Suppressor macrophage (primary cell): Measurements from ENCODE around the gene ZNF559.
"Not testable (repeated sequence)": the region's sequence is repeated elsewhere in the genome, so short reads cannot be mapped to it uniquely, and the experiment has no call there.

Experiments
- DNase-seq, 4 experiments: peaks; one replicate each; pipeline ENCODE4 v3.0.0-alpha.2; 2020 to 2022
- total RNA-seq, 17 experiments: gene quantifications; one replicate each; lab custom pipeline; 2026; ENCODE audit warnings: mixed read lengths in 6 of 17, inconsistent platforms in 3 of 17; lab: John Stamatoyannopoulos, UW

ZNF559 gene
- 2.0 to 16.0 (median 7.8) reads per million in 17 experiments for total RNA-seq

DNA sequence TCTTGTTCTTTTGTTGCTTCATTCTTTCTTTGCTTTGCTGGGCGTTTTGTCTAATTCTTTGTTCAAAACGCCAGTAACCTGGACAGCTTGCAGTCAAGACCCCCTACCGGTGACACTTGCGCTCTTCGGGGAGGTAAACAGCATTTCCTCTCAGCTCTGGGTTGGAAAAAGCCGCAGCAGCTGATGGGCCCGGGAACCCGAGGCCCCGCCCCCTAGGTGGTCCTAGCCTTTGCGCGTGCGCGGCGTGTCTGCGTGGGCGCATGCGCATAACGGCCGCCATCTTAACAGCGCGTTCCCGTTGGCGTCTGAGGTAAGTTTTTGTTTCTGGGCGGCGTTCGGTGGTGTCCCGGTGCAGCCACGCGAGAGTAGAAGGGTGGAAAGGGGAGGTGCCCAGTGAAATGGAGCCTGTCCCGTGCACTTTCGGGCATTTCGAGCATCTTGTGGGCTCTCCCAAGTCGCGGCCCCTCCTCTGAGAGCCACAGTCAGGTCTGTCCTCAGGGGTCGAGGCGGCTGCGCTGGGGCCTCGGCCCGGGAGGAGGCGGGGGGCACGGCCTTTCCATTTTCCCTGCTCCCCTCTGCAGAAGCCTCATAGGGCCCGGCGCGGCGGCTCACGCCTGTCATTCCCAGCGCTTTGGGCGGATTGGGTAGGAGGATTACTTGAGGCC is at the start of gene ZNF559:
Gene ZNF559 (plus strand): TSS at position 261 of the 665 bp plus-strand sequence. CDS start 14,371 bp downstream, outside the sequence.
- DNase-seq, result peak; percentile 98 to 99 (median 98)

DNA sequence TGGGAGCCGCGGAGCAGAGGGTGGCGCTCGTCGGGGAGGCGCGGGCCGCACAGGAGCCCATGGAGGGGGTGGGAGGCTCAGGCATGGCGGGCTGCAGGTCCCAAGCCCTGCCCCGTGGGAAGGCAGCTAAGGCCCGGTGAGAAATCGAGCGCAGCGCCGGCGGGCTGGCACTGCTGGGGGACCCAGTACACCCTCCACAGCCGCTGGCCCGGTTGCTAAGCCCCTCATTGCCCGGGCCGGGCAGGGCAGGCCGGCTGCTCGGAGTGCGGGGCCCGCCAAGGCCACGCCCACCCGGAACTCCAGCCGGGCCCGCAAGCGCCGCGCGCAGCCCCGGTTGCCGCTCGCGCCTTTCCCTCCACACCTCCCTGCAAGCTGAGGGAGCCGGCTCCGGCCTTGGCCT is 40.5 kb upstream of the ZNF559 start:
- not testable (repeated sequence) for DNase-seq

DNA sequence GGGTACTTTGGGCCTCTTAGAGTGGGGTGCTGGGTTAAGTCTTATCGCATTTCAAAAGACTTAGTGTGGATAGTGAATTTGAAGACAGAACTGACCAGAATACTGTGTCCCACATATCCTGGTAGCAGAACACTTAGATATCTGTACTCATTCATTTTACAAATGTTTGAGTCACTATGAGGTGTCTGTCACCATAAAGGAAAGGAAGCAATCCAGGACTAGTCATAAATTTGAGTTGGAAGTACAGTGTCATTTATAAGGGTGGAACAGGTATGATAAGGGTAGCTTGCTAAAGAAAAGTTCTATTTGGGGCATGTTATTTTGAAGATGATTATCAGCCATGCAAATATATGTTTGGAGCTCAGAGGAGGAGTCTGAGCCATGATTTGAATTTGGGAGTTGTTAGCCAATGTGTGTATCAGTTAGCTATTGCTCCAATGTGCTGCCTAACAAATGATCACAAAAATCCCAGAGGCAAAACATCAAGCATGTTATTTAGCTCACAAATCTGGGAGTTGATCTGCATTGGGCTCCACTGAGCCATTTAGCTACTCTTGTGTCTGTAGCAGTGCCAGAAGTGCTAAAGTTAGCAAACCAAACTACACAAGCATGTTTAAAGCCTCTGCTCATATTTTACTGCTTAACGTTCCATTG is 34.6 kb upstream of the ZNF559 start:
- no peak for DNase-seq

DNA sequence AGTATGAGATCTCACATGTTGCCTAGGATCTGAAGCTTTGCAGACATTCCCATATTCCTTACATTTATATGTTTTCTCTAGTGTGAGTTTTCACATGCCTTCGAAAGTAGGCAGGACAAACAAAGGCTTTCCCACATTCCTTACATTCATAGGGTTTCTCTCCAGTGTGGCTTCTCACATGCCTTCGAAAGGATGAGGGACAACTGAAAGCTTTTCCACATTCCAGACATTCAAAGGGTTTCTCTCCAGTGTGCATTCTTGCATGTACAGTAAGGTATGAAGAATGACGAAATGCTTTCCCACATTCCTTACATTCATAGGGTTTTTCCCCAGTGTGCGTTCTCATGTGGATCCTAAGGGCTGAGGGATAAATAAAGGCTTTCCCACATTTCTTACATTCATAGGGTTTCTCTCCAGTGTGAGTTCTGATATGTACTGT is 28.5 kb upstream of the ZNF559 start:
- DNase-seq, result no peak

DNA sequence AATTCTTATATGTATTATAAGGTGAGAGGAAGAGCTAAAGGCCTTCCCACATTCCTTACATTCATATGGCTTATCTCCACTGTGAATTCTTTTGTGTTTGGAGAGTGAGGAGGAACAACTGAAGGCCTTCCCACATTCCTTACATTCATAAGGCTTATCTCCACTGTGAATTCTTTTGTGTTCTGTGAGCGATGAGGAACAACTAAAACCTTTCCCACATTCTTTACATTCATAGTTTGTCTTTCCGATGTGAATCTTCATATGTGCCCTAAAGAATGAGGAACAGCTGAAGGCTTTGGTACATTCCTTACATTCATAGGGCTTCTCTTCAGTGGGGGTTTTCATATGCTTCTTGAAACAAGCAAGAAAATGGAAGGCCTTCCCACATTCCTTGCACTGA is 27.6 kb upstream of the ZNF559 start:
- DNase-seq, result no peak

DNA sequence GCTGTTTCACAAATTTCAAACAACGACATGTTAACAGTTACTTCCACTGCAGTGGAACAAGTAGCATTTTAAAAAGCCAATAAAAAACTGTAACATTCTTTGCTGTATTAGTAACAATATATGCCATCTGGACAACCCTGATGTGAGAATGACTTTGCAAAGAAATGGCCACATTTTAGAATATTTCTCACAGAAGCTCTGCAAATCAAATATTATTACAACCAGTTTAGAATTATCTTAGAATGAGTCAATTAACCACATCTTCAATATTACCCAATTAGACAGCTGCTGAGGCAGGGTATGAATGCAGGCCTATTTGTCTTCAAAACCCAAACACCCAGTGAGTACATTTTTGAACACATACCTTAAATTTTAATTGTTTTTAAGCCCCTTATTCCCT is 17.5 kb upstream of the ZNF559 start:
- DNase-seq, result no peak

DNA sequence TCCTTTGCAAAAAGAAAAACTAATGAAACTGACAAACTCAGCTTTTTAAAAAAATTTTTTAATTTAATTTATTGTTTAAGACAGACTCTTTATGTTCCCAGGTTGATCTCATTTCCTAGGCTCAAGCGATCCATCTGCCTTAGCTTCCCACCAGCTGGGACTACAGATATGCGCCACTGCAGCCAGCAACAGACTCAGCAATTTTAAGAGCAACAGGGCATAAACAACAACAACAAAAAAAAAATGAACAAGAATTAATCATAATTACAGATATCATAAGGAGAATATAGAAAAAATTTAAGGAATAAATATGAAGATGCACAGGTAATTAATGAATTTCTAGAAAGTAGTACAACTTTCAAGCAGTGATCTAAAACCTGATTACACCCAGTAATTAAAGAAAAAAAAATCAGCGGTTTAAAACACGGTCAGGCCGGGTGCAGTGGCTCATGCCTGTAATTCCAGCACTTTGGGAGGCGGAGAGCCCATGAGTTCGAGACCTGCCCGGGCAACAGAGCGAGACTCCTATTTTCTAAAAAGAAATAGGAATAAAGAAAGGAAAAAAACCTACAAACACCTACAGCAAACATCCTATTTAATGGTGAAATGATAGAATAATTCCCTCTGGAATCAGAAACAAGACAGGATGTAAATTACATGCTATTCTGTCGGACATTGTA is 15.7 kb upstream of the ZNF559 start:
- no peak for DNase-seq

DNA sequence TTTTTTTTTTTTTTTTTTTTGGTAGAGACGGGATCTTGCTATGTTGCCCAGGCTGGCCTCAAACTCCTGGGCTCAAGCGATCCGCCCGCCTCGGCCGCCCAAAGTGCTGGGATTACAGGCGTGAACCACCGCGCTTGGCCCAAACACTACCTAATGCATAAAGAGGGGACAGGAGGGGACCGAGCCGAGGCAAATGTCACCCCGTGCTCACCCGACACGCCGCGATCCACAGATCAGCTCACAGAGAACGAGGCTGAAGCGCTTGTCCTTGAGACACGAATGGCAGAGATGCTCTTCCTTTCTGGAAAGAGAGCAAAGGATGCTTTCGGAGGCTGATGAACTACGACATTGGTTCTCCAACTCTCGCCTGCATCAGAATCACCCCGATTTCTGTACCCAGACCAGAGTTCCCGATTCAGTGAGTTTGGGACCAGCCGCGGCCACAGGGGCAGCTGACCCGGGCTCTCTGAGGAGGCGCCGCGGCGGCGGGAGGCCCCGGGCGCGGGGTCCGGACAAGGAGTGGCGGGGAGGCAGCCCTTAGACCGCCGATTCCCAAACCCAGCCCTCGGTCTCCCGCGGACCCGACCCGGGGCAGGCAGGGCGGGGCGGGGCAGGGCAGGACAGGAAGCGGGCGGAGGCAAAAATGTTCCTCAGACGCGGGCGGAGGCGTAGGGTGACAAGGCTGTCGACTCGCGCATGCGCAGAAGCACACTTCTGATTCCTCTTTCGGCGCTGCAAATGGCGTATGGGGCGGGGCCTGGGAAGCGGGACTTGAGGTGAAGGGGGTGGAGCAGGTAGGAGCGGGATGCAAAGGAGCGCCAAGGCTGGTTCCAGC is 14.6 kb upstream of the ZNF559 start, which contains the start of gene ZNF699:
Gene ZNF699 (minus strand): TSS at position 700 of the 835 bp plus-strand sequence. CDS start 4,719 bp downstream, outside the sequence.
- peak; percentile 99 to 100 (median 99) for DNase-seq

DNA sequence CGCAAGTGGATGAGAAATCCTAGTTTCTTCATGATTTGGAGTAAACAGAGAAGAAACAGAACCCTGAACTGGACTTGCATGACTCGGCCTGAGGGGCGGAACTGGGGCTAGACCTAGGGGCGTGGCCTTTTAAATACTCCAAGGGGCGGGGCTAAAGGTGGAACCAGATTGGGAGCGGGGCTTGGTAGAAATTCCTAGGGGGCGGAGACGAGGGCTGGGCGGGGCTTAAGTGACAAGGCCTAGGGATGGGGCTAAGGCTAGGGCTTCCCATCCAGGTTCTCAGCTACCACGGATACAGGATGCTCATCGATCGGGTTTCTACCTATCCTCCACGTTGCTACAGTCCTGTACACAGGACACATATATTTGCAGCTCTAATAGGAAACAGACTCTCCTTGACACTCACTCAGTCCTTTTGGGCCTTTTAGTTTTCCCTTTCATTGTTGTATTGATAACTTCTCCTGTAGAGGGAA is 14.0 kb upstream of the ZNF559 start:
- peak; percentile 93 to 98 (median 95) for DNase-seq

DNA sequence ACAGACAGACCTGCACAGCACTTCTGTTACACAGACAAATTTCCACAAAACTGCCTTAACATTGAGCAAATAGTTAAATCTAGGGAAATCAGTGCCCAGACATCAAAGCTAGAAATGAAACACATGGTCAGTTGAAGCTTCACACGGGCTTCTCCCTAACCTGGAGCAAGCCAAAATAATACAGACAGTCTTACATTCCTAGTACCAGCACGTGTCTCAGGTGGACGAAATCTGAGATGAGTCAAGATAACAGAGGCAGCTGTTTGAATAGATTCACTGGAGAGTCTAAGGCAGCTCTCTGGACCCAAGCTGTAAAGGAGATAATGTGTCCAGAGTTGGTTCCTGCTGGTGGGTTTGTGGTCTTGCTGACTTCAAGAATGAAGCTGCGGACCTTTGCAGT is 10.2 kb upstream of the ZNF559 start:
- no peak for DNase-seq

DNA sequence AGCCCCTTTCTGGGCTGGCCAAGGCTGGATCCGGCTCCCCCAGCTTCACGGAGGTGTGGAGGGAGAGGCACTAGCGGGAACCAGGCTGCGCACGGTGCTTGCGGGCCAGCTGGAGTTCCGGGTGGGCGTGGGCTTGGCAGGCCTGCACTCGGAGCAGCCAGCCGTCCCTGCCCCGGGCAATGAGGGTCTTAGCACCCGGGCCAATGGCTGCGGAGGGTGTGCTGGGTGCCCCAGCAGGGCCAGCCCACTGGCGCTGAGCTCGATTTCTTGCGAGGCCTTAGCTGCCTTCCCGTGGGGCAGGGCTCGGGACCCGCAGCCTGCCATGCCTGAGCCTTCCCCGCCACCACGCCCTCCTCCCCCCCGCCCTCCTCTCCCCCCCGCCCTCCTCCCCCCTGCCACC is 2.6 kb upstream of the ZNF559 start:
- DNase-seq, result no peak

DNA sequence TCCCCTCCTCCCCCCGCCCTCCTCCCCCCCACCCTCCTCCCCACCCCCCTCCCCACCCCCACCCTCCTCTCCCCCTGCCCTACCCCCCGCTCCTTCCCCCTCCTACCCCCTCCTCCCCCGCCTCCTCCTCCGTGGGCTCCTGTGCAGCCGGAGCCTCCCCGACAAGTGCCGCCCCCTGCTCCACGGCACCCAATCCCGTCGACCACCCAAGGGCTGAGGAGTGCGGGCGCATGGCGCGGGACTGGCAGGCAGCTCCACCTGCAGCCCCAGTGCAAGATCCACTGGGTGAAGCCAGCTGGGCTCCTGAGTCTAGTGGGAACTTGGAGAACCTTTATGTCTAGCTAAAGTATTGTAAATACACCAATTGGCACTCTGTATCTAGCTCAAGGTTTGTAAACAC is 2.2 kb upstream of the ZNF559 start:
- DNase-seq, result not testable (repeated sequence)

DNA sequence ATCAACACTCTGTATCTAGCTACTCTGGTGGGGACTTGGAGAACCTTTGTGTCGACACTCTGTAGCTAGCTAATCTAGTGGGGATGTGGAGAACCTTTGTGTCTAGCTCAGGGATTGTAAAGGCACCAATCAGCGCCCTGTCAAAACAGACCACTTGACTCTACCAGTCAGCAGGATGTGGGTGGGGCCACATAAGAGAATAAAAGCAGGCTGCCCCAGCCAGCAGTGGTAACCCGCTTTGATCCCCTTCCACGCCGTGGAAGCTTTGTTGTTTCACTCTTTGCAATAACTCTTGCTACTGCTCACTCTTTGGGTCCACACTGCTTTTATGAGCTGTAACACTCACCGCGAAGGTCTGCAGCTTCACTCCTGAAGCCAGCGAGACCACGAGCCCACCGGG is 1.8 kb upstream of the ZNF559 start:
- not testable (repeated sequence) for DNase-seq

DNA sequence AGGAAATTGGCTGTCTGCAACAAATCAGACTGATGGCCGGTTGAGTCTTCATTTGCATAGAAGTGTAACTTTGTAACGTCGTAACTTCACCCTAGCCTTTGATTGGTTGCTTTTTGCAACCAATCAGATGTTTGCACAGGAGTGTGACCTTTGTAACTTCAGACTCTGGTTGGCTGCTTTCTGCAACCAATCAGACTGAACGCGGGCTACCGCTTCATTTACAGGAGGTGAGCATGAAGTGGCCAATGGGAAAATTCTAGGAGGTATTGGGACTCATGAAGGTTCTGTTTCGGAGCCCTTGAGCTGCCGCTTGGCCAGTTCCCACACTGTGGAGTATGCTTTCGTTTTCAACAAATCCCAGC is 441 bp upstream of the ZNF559 start:
- DNase-seq, result peak; percentile 62 to 79 (median 72)

DNA sequence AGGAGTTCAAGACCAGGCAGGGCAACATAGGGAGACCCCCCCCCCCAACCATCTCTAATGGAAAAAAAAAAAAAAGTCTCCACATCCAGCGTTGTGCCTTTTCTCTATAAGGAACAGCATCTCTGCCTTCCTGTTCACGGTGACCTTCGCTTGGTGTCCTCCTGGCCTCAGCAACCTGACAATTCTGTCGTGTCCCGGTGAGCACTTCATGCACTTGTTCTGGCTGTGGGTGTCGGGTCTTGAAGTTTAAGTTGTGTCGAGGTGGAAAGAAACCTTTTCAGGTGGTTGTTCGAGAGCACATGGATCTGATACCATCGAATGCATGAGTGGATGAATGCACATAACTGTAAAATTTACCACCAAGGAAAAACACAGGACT is 594 bp downstream of the ZNF559 start:
- peak in 1 of 4 experiments; percentile 2 for DNase-seq

DNA sequence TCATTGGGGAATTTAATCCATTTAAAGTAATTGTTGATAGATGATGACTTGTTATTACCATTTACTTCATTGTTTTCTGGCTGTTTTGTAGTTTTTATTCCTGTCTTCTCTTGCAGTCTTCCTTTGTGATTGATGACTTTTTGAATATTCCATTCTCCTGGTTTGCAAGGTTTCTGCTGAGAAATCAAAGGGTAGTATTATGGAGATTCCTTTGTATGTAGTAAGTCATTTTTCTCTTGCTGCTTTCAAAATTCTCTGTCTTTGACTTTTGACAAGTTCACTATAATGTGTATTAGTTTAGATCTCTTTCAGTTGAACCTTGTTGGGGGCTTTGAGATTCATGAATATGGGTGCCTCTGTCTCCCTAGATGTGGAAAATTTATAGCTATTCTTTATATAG is 6.0 kb downstream of the ZNF559 start:
- DNase-seq, result no peak

DNA sequence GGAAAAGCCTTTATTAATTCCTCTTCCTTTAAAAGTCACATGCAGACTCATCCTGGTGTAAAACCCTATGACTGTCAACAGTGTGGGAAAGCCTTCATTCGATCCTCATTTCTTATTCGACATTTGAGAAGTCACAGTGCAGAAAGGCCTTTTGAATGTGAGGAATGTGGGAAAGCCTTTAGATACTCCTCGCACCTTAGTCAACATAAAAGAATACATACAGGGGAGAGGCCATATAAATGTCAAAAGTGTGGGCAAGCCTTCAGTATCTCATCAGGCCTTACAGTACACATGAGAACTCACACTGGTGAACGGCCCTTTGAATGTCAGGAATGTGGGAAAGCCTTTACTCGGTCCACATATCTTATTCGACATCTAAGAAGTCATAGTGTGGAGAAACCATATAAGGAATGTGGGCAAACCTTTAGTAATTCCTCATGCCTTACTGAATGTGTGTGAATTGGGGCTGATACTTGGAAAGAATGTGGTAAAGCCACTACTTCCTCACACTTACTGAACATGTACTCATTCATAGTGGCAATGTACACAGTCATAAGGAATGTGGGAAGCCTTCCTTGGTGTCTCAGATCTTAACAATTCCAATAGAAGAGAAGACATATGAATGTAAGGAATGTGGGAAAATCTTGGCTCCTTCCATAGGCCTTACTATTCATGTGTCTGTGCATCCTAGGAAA is 18.8 kb downstream of the ZNF559 start:
- DNase-seq, result no peak

DNA sequence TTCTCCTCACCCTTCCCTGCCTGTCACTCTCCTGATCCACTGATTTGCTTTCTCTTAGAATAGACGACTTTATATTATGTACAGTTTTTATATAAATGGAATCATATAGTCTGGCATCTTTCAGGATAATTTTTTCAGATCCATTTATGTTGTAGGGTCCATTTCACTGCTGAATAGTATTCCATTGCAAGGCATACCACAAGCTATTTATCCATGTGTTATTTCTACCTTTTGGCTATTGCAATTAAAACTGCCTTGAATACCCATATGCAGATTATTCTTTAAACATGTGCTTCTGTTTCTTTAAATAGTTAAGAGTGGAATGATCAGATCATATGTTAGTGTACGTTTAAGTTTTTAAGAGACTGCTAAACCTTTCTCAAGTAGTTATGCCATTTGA is 21.0 kb downstream of the ZNF559 start:
- no peak for DNase-seq

DNA sequence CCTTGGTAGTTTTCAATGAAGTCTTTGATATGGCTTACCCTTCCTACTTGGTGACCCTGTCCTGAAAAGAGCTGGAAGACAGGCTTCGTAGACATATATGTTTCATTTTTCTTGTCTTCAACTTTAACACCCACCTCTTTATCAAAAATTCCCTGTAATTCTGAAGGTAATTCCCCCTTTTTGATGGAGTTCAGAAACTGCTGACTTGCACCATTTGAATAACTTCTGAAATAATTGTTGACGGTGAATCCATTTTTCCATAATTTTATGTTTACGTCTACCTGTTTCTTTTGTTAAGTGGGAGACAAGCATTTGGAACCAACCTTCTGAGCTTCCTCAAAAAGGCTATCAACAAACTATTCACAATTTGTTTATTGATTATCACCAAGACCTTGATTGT is 24.3 kb downstream of the ZNF559 start:
- no peak for DNase-seq

DNA sequence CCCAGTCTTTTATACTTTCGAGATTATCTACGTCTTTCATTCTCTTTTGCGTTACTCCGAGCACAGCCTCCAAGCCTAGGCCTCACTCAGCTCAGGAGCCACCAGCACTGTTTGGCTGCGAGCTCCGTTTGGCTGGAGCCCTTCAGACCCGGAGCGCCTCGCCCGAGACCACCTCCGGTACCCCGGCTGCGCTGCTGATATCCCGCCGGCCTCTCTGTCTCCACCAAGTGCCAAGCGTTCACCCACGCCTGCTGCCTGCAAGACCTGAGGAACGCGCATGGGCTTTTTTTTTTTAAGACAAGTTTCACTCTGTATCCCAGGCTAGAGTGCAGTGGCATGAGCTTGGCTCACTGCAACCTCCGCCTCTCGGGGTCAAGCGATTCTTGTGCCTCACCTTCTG is 24.7 kb downstream of the ZNF559 start:
- DNase-seq, result no peak

DNA sequence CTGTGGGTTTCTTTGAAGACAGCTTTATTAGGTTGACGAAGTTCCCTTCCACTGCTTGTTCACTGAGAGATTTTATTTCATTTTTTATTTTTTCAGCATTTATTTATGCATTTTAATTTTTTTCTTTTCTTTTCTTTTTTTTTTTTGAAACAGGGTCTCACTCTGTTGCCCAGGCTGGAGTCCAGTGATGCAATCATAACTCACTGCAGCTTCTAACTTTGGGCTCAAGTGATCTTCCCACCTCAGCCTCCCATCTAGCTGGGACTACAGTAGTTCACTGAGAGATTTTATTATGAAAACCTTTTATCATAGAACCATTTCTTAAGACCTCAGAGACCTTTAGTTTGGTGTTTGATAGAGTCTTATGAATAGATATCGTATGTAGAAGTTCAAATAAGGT is 28.5 kb downstream of the ZNF559 start:
- no peak for DNase-seq

DNA sequence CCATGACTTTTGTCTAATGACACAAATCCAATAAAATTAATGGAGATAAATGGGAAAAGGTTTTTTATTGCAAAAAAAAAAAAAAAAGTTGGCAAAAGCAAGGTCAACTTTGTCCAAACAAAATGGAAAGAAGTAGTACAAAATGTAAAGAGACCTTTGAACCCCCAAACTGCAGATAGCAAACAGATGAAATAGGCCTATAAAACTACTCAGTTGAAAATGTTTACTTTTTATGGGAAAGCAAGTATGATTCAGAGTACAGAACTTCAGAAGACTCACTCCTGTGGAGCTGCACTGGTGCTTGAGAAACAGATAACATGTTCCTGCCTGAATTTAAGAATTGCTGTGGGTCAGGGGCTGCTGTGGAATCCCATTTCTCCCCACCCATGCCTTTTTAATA is 29.0 kb downstream of the ZNF559 start:
- no peak for DNase-seq
